Body of pancreas (tissue), 4 donors: ENCODE data around the gene DOCK2.

Experiments used
- POLR2A ChIP-seq, 3 donors: fragments of 450-650 bp; IDR thresholded peaks; one replicate each; pipeline ENCODE4 v1.6.1; 2016; ENCODE audit warnings: antibody characterized with exemption in 3 of 3, mild to moderate bottlenecking in 2 of 3
- TF ChIP-seq, protein P1 (sequence below), 7 experiments: fragments of 450-650 bp in 4 of 7; fragments of 200-600 bp in 3 of 7; sonication (generic) in 3 of 7; IDR thresholded peaks; one replicate each; pipeline ENCODE4 v1.5.1; 2016 to 2019; ENCODE audit warnings: antibody characterized with exemption in 7 of 7

DNA sequence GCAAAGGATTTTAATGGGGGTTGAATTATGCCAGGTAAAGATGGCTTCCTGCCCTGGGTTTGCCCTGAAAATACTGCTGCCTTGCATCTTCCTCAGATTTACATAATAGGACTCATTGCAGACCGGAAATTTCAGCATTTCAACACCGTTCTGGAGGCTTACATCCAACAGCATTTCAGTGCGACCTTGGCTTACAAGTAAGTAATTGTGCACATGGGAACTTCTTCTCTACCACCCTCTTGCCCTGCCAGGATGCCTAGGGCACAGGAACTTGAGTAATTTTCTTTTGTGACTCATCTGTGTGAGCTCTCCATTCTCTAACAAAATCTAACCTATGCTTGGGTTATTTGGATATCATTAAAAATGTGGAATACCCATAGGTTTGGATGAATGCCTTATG lies 80.2 kb downstream of the DOCK2 start:
- TF ChIP-seq, protein P1, sequence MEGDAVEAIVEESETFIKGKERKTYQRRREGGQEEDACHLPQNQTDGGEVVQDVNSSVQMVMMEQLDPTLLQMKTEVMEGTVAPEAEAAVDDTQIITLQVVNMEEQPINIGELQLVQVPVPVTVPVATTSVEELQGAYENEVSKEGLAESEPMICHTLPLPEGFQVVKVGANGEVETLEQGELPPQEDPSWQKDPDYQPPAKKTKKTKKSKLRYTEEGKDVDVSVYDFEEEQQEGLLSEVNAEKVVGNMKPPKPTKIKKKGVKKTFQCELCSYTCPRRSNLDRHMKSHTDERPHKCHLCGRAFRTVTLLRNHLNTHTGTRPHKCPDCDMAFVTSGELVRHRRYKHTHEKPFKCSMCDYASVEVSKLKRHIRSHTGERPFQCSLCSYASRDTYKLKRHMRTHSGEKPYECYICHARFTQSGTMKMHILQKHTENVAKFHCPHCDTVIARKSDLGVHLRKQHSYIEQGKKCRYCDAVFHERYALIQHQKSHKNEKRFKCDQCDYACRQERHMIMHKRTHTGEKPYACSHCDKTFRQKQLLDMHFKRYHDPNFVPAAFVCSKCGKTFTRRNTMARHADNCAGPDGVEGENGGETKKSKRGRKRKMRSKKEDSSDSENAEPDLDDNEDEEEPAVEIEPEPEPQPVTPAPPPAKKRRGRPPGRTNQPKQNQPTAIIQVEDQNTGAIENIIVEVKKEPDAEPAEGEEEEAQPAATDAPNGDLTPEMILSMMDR (IDR thresholded peaks at IDR 0.05): no peak
- no peak for TF ChIP-seq POLR2A (IDR thresholded peaks at IDR 0.05)
